Vagina (tissue), 2 donors: Measurements from ENCODE around the gene CRABP1. TPM values are rescaled to one million over a fixed set of nuclear protein-coding genes. Genes with fewer than 3 reads are reported as not detected.

Source experiments
- DNase-seq, 2 donors: peaks; one replicate each; pipeline ENCODE4 v3.0.0-alpha.2; 2017; ENCODE audit errors: extremely low spot score in 2 of 2
- H3K27ac ChIP-seq: fragments of 200-600 bp; sonication (generic); one replicate; pipeline ENCODE4 v1.5.1; 2019
- H3K27me3 ChIP-seq: fragments of 200-600 bp; sonication (generic); one replicate; pipeline ENCODE4 v1.5.1; 2019
- H3K36me3 ChIP-seq, 2 donors: fragments of 200-600 bp; sonication (generic); one replicate each; pipeline ENCODE4 v1.5.1; 2017 to 2019
- H3K4me1 ChIP-seq: fragments of 200-600 bp; sonication (generic); one replicate; pipeline ENCODE4 v1.5.1; 2019
- H3K4me3 ChIP-seq, 2 donors: fragments of 200-600 bp; sonication (generic); 1 replicate in 1 of 2; 2 replicates in 1 of 2; pipeline ENCODE4 v1.5.1; 2016 to 2019
- H3K9me3 ChIP-seq: fragments of 200-600 bp; sonication (generic); one replicate; pipeline ENCODE4 v1.5.1; 2019
- CTCF ChIP-seq, 3 experiments: fragments of 450-650 bp in 2 of 3; fragments of 200-600 bp in 1 of 3; sonication (generic) in 1 of 3; IDR thresholded peaks; one replicate each; pipeline ENCODE4 v1.5.1; 2017 to 2019; ENCODE audit warnings: antibody characterized with exemption in 3 of 3, mild to moderate bottlenecking in 2 of 3, moderate library complexity in 2 of 3
- POLR2A ChIP-seq, 2 donors: fragments of 450-650 bp; IDR thresholded peaks; one replicate each; pipeline ENCODE4 v1.6.1; 2017; ENCODE audit warnings: antibody characterized with exemption in 2 of 2, mild to moderate bottlenecking in 2 of 2, moderate library complexity in 2 of 2
- POLR2AphosphoS5 ChIP-seq, 2 donors: sonication (generic); formaldehyde crosslinking; IDR thresholded peaks; one replicate each; pipeline ENCODE4 v1.9.0; 2017; ENCODE audit warnings: antibody characterized with exemption in 2 of 2, mild to moderate bottlenecking in 2 of 2, low read depth in 1 of 2; ENCODE audit not compliant: insufficient read depth in 1 of 2
- intact Hi-C: fragments of 100-400 bp; cut with DNase I; formaldehyde crosslinking; loops from one replicate; pipeline ENCODE4 v1.15.1; 2023
- total RNA-seq: library from RNA; depleted of rRNA; stranded (reverse); fragments of >200 nt; gene quantifications from one replicate; pipeline ENCODE4 v1.2.3, GENCODE V29; 2016

Gene CRABP1
- total RNA-seq, 1 donor from 2014 or later, result not detected

GRCh38 chr15:78382114-78382880, 42.1 kb downstream of the CRABP1 start:
- H3K27me3 ChIP-seq, result no peaks in the 10 kb centered on the region

GRCh38 chr15:78384651-78385050, 44.5 kb downstream of the CRABP1 start:
- H3K4me3 ChIP-seq, result no peak overlapping the region
- no peaks in the 10 kb centered on the region for H3K36me3 ChIP-seq
- peaks cover 6% of the 10 kb centered on the region for H3K4me1 ChIP-seq
- intact Hi-C loops, result no loop called here
- no peaks in the 10 kb centered on the region for H3K27me3 ChIP-seq
- no peaks in the 10 kb centered on the region for H3K9me3 ChIP-seq
- H3K27ac ChIP-seq, result no peak overlapping the region
- TF ChIP-seq POLR2AphosphoS5 (IDR thresholded peaks at IDR 0.05; ENCODE audit: insufficient read depth in 1 of 2, low read depth in 1 of 2), result no peak
- no peak for DNase-seq

More at GRCh38 chr15:78382114-78382880, 42.1 kb downstream of the CRABP1 start:
- intact Hi-C loops, result no loop called here
- Histone ChIP-seq H3K9me3 (no peaks in the 10 kb centered on the region), H3K36me3 (no peaks in the 10 kb centered on the region), H3K27ac (no peak overlapping the region), H3K4me1 (peaks cover under 1% of the 10 kb centered on the region), H3K4me3 (no peak overlapping the region)
- TF ChIP-seq POLR2AphosphoS5 (IDR thresholded peaks at IDR 0.05; ENCODE audit: insufficient read depth in 1 of 2, low read depth in 1 of 2) (no peak), CTCF (IDR thresholded peaks at IDR 0.05) (no peak), POLR2A (IDR thresholded peaks at IDR 0.05) (no peak)
- no peak for DNase-seq

- H3K4me1 ChIP-seq, result peaks cover 6% of the 10 kb centered on the region
- no peak overlapping the region for H3K4me3 ChIP-seq
- H3K36me3 ChIP-seq, result no peaks in the 10 kb centered on the region
- no peak for TF ChIP-seq POLR2A (IDR thresholded peaks at IDR 0.05)
- TF ChIP-seq POLR2AphosphoS5 (IDR thresholded peaks at IDR 0.05; ENCODE audit: insufficient read depth in 1 of 2, low read depth in 1 of 2), result no peak
- TF ChIP-seq CTCF (IDR thresholded peaks at IDR 0.05), result no peak
- no peaks in the 10 kb centered on the region for H3K9me3 ChIP-seq
- DNase-seq, result no peak
- no peak overlapping the region for H3K27ac ChIP-seq
- H3K27me3 ChIP-seq, result no peaks in the 10 kb centered on the region
- intact Hi-C loops, result no loop called here
Measured at GRCh38 chr15:78387246-78388037, 47.3 kb downstream of the CRABP1 start.

- H3K27ac ChIP-seq, result peak overlapping the region; percentile 39
- no peaks in the 10 kb centered on the region for H3K36me3 ChIP-seq
- no peak for TF ChIP-seq POLR2AphosphoS5 (IDR thresholded peaks at IDR 0.05; ENCODE audit: insufficient read depth in 1 of 2, low read depth in 1 of 2)
- no peak for TF ChIP-seq CTCF (IDR thresholded peaks at IDR 0.05)
- TF ChIP-seq POLR2A (IDR thresholded peaks at IDR 0.05), result no peak
- no peaks in the 10 kb centered on the region for H3K27me3 ChIP-seq
- no peak overlapping the region for H3K4me3 ChIP-seq
- DNase-seq, result no peak
- peaks cover 6% of the 10 kb centered on the region for H3K4me1 ChIP-seq
- intact Hi-C loops, result no loop called here
- H3K9me3 ChIP-seq, result no peaks in the 10 kb centered on the region
Measured at GRCh38 chr15:78388865-78389264, 48.7 kb downstream of the CRABP1 start.

GRCh38 chr15:78389322-78389721, 49.2 kb downstream of the CRABP1 start:
- intact Hi-C loops, result no loop called here
- Histone ChIP-seq H3K27me3 (no peaks in the 10 kb centered on the region), H3K4me3 (no peak overlapping the region), H3K4me1 (peaks cover 6% of the 10 kb centered on the region), H3K27ac (peak overlapping the region; percentile 39), H3K36me3 (no peaks in the 10 kb centered on the region), H3K9me3 (no peaks in the 10 kb centered on the region)
- no peak for DNase-seq
- TF ChIP-seq POLR2AphosphoS5 (IDR thresholded peaks at IDR 0.05; ENCODE audit: insufficient read depth in 1 of 2, low read depth in 1 of 2) (peak in 1 of 2 donors; percentile 17), CTCF (IDR thresholded peaks at IDR 0.05) (no peak)
